ENCODE measurements around the gene SORL1-AS1.

SORL1-AS1 gene

DNA sequence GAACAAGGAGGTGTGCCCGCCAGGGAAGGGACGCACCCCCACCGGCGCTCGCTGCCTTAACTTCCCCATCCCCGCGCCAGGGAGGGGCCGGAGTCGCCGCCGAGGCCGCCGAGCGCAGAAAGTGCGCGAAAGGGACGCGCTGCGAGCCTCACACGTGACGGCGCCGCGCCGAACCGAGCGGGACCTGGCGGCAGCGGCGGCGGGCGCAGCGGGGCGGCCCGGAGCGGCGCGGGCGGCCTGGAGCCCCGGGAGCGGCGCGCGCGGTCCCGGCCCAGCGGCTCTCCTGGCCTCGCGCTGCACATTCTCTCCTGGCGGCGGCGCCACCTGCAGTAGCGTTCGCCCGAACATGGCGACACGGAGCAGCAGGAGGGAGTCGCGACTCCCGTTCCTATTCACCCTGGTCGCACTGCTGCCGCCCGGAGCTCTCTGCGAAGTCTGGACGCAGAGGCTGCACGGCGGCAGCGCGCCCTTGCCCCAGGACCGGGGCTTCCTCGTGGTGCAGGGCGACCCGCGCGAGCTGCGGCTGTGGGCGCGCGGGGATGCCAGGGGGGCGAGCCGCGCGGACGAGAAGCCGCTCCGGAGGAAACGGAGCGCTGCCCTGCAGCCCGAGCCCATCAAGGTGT, 670 bp downstream of the SORL1-AS1 start, which contains the start of gene SORL1:
Gene SORL1 (plus strand): TSS at position 329 of the 623 bp plus-strand sequence. CDS start 18 bp downstream, at position 347.
- DNase-seq (ENCODE audit: low read depth): peak; percentile 63

DNA sequence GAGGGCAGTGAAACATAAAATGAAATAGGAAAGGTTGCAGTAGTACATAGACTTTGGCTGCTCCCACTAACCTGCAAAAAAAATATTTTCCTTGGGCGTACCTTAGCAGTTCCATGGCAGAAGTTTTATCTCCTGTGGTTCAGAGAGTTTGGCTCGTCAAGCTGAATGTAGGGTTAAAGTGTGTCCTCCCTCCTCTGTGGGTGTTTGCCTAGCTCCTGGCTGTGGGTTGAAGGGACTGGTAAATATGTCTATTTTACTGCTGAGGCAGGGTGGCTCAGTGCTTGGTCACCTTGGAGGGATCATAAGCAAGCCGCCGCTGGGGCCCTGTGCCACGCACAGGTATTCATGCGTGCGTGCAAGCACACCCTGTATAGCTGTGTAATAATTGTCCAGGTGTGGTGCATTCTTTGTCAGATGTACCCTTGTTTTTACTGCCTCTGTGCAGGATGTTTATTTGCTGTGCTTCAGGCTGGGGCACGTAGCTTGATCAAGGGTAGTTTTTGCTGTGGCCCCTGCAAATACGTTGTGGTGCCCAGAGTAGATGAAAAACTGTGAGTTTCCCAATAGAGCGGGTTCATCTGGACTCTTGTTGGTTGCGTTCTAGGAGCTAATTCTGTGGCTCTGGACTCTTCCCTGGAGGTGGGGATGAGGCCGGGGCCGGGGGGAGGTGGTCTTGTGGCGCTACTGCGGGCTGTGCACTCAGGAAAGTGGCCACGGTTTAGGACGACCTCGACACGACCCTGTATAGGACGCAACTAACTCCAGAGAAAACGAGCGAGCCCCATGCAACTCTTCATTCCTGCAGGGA, 1.4 kb downstream of the SORL1-AS1 start:
- no peak for DNase-seq (ENCODE audit: low read depth)

DNA sequence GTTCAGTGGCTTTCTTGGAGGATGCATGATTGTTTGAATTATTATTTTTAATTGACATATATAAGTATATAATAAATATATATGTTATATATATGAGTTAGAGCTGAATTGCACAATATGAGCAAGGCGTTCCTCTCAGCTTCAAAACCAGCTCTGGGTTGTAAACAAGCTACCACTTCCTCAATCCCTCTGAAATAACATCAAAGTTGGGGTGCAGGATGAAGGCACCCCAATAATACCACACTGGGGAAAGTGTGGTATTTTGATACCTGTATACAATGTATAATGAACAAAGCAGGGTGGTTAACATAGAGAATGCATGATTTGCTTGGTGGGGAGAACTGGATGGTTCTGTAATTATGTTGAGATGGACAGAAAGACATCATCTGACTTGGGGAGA, 2.4 kb downstream of the SORL1-AS1 start:
- DNase-seq (ENCODE audit: low read depth): no peak

DNA sequence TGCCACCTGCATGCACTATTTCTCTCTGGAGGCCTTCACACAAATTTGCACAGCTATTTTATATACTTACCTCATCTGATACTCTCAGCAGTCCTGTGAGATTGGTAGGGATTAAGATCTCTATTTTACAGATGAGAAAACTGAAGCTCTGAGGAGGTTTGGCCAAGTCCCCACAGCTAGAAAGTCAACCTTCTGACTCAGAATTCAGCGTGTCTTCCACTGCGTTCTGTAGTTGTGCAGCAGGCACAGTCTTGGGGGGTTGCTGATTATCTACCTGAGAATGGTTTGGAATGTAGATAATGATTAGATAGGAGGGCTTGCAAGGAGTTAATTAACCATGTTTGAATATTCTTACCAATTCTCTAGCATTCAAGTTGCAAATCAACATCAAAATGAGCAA, 3.1 kb downstream of the SORL1-AS1 start:
- DNase-seq (ENCODE audit: low read depth): no peak

DNA sequence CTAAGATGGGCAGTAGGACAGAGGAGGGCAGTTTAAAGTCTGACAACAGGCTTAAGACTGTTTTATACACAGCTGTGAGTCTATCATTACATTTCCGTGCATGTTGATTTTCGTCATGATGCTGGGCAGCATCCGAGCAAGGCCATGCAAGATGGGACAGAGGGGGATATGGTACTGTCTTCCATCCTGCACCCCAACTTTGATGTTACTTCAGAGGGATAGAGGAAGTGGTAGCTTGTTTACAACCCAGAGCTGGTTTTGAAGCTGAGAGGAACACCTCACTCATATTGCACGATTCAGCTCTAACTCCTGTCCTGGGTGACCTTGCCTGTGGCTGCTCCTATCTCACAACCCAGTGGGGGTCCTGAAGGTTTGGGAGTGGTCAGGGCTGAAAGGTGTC, 3.6 kb downstream of the SORL1-AS1 start:
- no peak for DNase-seq (ENCODE audit: low read depth)

DNA sequence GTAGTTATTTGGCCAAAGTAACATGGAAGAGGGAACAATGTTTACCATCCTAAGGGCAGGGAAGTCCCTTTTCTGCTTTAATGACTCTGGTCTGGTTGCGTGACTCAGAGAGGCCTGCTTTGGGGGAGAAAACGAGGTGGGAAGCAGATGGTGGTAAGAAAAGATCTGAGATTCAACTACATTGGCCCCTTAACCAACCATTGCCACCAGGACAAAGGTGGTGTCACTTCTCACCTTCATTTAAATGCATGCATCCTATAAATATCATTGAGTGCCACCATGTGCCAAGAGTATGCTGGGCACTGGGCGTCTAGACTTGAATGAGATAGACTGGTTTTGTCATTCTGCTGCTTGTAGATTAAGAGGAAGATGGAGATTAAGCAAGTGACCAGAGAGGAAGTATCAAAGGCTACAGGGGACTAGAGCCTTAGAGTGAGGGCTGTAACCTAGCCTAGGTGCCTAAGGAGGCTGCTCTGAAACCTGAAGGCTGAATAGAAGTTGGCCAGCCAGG, 4.3 kb downstream of the SORL1-AS1 start:
- no peak for DNase-seq (ENCODE audit: low read depth)

DNA sequence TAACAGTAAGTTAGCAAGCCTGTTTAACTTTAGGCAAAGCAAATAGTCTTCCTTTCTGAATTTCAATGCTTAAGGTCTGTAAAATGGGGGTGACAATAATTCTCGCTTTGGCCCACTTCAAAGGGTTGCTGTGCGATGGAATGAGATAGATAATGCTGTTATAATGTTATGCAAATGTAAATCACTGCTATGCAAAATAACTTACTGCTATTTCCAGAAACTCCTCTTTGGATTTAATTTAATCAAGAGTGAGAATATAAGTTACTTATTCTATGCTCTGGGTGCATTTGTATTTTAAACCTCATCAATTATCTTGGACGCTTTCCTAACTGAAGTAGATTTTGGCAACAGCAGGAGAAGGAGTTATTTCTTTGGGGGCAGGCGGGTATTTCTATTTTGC, 4.8 kb downstream of the SORL1-AS1 start:
- DNase-seq (ENCODE audit: low read depth): no peak

DNA sequence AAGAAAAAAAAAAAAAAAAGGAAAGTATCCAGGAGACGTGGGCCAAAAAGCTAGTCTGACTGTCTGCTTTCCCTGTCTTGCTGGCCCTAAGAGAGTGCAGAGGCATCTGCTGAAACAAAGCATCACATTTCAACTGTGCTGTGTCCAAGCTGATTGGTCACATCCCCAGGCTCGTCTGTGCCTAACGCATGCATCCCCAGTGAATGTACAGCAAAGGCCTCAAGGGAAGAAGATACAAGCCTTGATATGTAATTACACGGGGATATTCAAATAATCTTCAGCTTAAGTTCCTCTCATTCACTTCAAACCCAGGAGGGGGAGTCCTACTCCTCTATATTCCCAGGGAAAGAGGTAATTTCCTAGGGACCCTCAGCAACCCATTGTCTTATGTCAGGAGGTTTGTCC, 6.0 kb downstream of the SORL1-AS1 start:
- DNase-seq (ENCODE audit: low read depth): no peak

DNA sequence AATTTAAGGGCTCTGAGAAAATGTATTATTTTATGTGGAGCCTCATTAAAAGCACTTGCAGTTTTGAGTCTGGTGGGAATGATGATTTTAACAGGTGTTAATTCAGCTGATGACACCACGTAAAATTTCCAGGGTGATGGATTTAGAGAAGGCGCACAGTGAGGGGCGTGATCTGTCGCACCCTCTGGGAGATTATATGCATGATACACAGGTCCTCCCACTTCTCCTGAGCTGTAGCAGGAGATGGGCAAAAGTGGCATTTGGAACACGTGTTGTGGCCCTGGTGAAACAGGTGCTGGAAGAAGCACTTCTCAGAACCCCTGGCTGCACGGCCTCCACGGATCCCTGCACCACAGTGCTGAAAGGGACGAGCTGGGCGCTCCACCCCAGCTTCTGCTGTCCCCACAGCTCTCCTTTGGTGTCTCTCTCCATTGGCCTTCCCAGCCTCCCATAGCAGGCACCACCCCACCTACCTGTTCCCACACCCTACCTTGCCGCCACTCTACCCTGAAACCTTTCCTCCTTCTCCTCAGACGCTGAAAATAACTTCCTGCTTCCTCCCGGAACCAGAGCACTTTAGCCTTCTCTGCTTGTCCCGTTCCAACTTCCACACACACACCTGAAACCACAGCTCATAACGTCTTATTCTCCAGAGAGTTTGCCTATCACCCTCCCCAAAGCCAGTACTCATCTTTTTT, 7.5 kb downstream of the SORL1-AS1 start:
- DNase-seq (ENCODE audit: low read depth): no peak

DNA sequence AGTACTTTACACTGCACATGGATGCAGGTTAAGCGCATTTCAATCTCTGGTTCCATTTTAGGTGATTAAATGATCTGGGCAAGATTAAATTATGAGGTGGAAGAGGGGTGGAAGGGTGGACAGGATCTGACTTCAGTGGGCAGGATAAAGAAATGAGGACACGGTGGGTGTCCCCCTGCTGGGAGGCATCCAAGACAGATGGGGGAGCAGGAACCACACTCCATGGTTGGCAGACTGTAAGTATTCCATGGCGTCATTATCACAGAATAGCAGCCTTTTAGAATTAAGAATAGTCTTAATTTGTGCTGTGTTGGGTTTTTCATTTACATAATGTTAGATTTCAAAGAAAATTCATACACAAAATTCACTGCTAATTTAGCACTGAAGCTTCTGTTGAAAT, 8.2 kb downstream of the SORL1-AS1 start:
- no peak for DNase-seq (ENCODE audit: low read depth)

DNA sequence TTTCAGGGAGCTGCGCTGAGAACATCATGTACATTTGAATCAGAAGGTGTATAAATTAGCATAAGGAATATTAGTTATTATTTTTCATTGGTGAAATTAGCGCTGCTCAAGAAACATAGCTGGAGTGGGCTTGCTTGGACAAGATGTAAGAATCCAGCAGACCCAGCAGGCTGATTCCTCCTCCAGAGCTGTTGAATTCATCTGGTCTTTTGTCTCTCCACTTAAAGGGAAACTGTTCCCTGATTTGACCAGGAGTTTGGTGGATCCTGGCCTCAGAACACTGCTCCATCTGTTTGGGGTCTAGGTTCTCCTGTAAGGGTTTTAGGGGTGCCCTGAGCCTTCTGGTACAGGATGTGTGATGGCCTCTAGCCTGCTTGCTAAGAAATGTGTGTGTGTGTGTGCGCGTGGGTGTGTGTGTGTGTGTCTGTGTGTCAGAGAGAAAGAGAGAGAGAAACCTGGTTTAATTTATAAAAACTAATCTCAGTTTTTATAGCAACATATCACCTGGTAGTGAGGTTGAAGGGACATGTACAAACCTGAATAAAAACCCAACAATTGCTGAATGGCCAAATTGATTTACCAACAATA, 9.0 kb downstream of the SORL1-AS1 start:
- no peak for DNase-seq (ENCODE audit: low read depth)

DNA sequence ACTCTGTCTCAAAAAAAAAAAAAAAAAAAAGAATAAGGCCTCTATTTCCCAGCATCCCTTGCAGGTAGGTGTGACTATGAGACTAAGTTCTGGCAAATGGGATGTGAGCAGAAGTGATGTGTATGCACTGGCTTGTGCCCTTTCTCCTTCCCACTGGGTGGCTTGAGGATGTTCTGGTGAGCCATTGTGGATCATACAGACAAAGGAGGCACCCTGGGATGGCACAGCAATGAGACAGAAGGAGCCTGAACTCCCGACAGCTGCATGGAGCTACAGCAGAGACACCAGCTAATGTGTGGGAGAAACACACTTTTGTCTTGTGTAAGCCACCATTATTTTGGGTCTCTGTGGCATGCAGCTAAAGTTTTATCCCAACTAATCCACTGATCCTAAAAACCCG, 11.2 kb downstream of the SORL1-AS1 start:
- no peak for DNase-seq (ENCODE audit: low read depth)

DNA sequence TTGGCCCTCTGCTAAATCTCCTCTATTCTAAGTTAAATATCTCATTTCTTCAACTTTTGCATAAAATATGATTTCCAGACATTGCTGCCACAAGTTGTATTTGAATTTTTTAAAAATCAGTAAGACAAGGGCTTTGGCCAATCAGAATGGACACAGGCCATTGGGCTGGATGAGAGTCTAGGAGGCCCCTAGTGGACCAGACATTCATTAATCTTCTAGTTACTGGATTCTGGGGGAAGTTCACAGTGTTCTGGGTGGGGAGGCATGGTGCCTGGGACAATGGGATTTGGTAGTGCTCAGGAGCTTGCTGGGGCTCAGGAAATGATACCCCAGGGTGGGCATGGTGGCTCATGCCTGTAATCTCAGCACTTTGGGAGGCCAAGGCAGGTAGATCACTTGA, 13.0 kb downstream of the SORL1-AS1 start:
- no peak for DNase-seq (ENCODE audit: low read depth)

DNA sequence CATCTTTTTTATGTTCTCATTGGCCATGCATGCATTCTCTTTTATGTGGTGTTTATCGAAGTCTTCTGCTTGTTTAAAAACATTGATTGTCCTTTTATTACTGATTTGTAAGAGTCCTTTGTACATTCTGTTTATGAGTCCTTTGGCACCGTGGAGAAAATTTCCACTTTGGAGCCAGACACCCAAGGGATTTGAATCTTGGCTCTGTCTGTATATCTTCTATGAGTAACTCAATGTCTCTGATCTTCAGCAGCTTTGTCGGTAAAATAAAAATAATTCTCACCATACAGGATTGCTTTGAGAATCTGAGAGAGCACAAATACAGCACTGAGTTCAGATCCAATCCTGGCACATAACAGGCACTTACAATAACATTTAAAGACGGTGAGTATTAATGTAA, 13.4 kb downstream of the SORL1-AS1 start:
- no peak for DNase-seq (ENCODE audit: low read depth)

DNA sequence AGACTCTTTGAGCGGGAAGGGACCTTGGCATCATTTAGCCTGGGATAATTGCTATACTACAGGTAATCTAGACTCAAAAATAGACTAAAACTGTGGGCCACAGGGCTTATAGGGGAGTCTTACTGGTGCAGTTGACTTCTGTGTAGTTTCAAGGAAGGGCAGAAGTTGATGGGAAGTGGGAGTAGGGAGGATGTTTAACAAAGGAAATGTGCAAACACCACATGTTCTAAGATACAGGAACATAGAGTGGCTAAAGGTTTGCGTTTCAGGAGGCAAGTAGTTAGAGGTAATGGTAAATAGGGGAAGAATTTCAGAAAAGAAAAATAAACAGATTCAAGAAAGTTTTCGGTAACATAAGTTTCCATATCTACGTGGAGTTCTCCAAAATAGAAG, 15.1 kb downstream of the SORL1-AS1 start:
- no peak for DNase-seq (ENCODE audit: low read depth)

DNA sequence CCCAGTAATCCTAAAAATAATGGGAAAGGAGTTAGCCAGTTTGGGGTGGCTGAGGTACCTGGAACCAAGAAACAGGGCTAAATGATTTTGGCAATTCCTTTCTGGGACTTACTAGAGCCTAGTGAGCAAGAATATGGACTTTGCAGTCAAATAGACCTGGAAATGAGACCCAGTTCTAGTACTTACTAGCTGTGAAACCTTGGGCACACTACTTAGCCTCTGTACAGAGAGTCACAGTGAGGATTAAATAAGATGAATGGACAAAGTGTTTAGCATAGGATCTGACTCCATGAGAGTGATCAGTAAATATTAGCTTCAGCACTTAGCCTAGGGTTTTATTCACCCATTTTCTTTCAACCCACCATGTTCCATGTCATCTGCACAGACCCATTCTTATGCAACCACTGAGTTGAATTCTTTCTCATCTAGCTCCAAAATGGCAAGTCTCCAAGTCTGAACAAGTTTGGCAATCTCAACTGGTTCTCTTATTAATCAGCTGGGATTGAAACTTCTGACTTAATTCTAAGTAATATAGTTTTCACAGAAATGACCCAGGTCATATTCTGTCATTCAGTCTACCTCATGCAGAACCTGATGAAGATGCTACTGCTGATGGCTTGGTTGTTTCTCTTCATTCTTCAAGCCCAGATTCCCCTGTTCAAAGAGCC, 15.6 kb downstream of the SORL1-AS1 start:
- no peak for DNase-seq (ENCODE audit: low read depth)

DNA sequence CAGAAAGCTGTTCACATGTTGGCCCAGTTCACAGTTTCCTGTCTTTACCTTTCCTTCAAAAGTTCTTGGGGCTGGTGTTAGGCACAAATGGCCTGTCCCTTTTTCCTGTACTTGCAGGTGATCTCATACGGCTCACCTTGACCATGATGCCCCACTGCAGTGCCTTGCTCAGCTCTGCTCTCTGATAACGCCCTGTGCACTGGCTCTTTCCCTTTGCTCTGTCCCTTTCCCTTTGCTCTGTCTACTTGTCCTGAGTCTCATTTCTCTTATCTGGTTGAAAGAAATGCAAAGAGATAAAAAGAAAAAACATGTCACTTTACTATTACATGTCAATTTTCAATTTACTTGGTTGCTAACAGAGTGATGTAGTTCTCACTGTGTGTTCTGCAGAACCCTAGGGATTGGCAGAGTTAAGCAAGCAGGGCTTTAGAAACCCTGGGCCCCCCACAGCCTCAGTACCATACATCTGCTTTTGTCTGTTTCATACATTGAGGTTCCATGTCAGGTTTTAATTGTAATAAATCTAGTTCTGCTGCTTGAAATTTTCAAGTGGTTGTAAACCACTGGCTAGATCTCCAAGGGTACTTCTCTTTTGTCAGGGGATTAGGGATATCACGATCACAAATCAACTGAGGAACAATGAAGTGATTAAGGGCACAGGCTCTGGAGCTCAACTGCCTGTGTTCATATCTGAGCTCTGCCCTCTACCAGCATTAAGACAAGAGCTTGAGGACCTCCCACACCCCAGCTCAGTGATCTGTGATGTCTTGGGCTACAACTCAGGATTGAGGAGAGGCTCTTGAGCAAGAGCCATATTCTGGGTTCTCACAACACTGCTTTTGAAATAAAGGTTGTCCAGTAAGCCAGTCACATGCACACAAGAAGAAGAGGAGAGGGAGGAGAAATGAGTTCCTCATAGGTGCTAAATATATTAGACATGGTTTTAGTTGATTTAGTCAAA, 16.9 kb downstream of the SORL1-AS1 start:
- DNase-seq (ENCODE audit: low read depth): no peak

DNA sequence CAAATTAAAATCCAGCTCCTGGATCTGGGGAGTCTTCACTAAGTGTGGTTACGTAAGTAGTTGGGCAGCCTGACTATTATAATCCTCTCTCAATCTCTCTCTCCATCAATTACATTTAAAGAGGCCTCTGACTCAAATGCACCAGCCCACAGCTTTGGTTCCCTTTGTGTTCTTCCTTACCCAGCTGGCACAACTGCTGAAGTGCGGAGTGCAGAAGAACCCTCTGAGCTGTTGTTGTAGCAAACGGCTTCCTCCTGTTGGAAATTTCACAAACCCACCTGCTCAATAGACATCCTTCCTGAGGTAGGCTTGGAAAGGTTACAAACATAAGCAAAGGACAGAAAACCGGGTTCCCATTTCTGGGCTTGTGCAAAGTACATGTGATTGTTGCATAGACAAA, 17.6 kb downstream of the SORL1-AS1 start:
- DNase-seq (ENCODE audit: low read depth): no peak

DNA sequence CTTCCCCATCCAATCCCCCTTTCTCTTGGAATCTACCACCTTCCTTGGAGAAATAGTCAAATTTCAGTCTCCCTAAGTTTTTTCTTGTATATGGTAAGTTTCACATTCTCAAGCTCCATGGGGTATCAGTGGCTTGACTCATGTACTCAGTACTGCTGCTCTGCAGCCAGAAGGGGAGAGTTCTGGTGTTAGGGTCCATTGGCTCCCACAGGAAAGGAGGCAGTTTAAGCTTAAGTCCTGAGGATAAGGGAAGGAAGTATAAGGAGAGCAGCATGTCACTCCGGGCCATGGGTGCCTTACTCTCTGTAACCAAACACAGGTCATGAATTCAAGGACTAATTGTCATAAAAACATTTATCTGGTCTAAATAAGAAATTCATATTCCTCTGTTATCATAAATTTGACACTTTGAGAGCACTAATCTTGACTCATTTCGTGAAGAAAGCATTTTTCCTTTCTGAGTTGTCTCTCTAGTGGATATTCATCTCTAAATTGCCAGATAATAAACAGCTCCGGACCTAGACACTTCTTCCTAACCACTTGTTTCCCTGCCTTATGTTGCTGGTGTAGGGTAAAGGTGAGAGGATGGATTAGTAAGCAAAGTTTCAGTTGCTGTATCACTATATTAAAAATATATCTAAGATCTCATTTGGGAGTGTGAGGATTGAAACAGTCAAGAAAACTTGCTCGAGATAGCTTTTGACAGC, 20.8 kb downstream of the SORL1-AS1 start:
- DNase-seq (ENCODE audit: low read depth): no peak

DNA sequence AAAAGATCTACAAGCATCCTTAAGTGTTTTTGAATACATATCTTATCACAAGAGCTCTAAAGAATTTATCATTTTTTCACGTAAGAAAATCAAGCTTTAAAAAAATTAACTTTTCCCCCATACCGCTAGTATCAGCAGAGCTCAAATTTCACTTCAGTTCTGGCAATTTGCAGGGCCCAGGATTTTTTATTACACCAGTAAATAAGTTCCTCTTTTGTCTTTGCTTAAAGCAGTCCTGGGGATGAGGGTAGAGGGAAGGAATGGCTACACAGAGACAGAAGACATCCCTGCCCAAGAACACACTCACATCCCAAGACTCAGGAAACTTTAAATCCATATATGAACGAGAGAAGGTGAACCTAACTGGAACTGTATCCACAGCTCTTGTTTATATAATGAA, 23.2 kb downstream of the SORL1-AS1 start:
- DNase-seq (ENCODE audit: low read depth): no peak
